Skeletal muscle satellite cell (primary cell): Measurements from ENCODE around the gene LRRN4CL. TPM values are rescaled to one million over a fixed set of nuclear protein-coding genes. Genes with fewer than 3 reads are reported as not detected.
A peak's percentile ranks its signal among the peaks of the same experiment; 100 is the strongest.
"Not testable (repeated sequence)": the region's sequence is repeated elsewhere in the genome, so short reads cannot be mapped to it uniquely, and the experiment has no call there.

Source experiments
- H3K27me3 ChIP-seq: 2 replicates; pipeline ENCODE4 v1.7.0; 2013; ENCODE audit warnings: low read length; ENCODE audit not compliant: control insufficient read depth, insufficient read depth
- H3K36me3 ChIP-seq: 2 replicates; pipeline ENCODE4 v1.7.0; 2013; ENCODE audit warnings: mild to moderate bottlenecking, control low read depth, low read length; ENCODE audit not compliant: insufficient read depth
- H3K4me1 ChIP-seq: 2 replicates; pipeline ENCODE4 v1.7.0; 2013; ENCODE audit warnings: low read length; ENCODE audit not compliant: control insufficient read depth, insufficient read depth
- H3K4me2 ChIP-seq: 2 replicates; pipeline ENCODE4 v1.7.0; 2013; ENCODE audit warnings: mild to moderate bottlenecking, low read length
- H3K4me3 ChIP-seq: 2 replicates; pipeline ENCODE4 v1.7.0; 2013; ENCODE audit warnings: low read length
- H3K9ac ChIP-seq: 2 replicates; pipeline ENCODE4 v1.7.0; 2013; ENCODE audit warnings: mild to moderate bottlenecking, low read depth, low read length, moderate library complexity
- H3K9me3 ChIP-seq: replicated peaks from 2 replicates; pipeline ENCODE4 v1.7.0; 2013; ENCODE audit warnings: mild to moderate bottlenecking, control low read depth, low read length
- total RNA-seq: library from RNA; depleted of rRNA; stranded (reverse); fragments of >200 nt; gene quantifications from 2 replicates; pipeline ENCODE4 v1.2.3, GENCODE V29; 2012; rRNA removed

The LRRN4CL gene
- total RNA-seq = 7.0 and 10.9 TPM in 2 replicates

DNA sequence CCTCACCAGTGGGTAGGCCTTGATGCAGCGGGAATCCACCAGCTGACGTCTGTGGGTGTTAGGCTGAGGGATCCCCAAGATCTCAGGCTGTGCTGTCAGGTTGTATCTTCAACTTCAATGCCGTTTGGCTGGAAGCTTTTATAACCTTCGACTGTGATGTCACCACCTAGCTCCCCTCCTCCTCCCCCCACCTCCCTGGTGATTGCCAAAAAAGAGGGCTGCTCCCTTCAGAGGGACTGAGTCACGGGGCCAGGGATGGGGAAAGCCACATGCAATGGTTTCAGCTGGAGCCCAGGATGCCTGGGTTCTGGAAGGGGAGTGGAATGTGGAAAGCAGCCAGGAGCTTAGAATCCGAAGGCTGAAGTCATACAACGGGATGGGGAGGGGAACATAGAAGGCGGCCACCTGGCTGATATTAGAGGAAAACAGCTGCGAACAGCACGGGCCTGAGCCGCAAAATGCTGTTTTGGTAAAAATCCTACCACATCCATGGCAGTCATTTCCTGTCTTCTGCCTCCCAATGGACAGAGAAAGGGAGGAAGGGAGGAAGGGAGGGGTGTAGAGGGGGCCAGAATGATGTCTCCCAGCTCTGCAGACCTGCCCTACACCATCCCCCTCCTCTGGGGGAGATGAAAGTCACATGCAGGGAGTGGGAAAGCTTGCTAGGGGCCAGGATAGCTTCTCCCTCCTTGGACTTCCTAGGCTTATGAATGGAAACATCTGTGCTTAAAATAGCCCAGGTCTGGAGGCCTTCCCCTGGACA is at the start of gene LRRN4CL:
Gene LRRN4CL, minus strand, starts transcription at position 110 of the 763 bp plus-strand sequence. CDS start 1,022 bp downstream, outside the sequence.
- Histone ChIP-seq H3K9ac (peak within 1 kb of the TSS; percentile 33), H3K4me3 (peak within 1 kb of the TSS; percentile 22), H3K36me3 (peaks cover 32% of the 10 kb centered on the region), H3K4me2 (peak within 1 kb of the TSS; percentile 33), H3K27me3 (no peaks in the 10 kb centered on the region), H3K9me3 (no peaks in the 10 kb centered on the region), H3K4me1 (peaks cover 21% of the 10 kb centered on the region)

DNA sequence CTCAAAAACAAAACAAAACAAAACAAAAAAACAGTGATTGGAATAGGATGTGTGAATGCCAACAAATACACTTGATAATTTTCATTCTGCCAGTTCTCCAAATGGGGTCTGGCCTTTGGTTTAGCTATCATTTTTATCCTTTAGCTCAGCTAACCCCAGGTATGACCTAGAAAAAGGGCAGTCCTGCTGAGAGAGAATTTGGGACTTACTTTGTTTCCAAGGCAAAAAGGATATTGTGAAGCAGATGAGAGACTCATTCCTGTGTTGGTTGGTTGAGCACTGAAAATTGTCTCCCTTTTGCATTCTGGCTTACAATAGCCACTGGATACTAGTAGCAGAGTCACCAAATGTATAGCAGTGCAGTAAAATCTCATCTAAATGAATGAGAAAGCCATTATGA is 47.9 kb upstream of the LRRN4CL start:
- H3K4me1 ChIP-seq = no peaks in the 10 kb centered on the region
- no peak overlapping the region for H3K4me2 ChIP-seq
- H3K36me3 ChIP-seq = peaks cover 46% of the 10 kb centered on the region
- H3K27me3 ChIP-seq = no peaks in the 10 kb centered on the region
- H3K4me3 ChIP-seq = no peak overlapping the region
- H3K9ac ChIP-seq = no peak overlapping the region
- H3K9me3 ChIP-seq = no peaks in the 10 kb centered on the region

DNA sequence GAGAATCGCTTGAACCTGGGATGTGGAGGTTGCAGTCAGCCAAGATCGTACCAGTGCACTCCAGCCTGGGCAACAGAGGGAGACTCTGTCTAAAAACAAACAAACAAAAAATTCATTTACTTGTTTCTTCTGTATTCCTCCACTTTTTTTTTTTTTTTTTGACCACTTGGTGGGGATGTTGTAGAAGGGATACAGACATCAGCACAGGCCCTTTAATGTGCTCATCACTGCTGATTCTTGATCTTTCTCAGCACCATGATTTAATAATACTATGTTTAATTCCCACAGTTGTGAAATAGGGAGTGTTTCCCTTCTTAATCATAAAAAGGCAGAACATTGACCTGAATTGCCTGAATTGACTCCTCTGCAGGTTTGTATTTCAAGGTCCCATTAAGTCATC is 43.5 kb upstream of the LRRN4CL start:
- Histone ChIP-seq H3K4me3 (no peak overlapping the region), H3K4me1 (peaks cover 9% of the 10 kb centered on the region), H3K4me2 (no peak overlapping the region), H3K36me3 (peaks cover 27% of the 10 kb centered on the region), H3K27me3 (no peaks in the 10 kb centered on the region), H3K9ac (no peak overlapping the region), H3K9me3 (no peaks in the 10 kb centered on the region)

DNA sequence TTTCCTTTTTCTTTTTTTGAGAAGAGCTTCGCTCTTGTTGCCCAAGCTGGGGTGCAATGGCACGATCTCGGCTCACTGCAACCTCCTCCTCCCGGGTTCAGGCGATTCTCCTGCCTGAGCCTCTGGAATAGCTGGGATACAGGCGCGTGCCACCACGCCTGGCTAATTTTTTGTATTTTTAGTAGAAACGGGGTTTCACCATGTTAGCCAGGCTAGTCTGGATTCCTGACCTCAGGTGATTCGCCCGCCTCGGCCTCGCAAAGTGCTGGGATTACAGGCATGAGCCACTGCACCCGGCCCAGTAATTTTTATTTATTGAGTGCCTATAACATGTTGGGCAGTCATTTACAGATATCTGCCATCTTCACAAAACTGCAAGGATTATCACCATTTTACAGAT is 40.7 kb upstream of the LRRN4CL start:
- Histone ChIP-seq H3K4me3 (peak overlapping the region; percentile 85), H3K36me3 (peaks cover 30% of the 10 kb centered on the region), H3K9ac (peak overlapping the region; percentile 91), H3K4me2 (peak overlapping the region; percentile 96)
- not testable (repeated sequence) for H3K4me1 ChIP-seq, H3K9me3 ChIP-seq, H3K27me3 ChIP-seq

DNA sequence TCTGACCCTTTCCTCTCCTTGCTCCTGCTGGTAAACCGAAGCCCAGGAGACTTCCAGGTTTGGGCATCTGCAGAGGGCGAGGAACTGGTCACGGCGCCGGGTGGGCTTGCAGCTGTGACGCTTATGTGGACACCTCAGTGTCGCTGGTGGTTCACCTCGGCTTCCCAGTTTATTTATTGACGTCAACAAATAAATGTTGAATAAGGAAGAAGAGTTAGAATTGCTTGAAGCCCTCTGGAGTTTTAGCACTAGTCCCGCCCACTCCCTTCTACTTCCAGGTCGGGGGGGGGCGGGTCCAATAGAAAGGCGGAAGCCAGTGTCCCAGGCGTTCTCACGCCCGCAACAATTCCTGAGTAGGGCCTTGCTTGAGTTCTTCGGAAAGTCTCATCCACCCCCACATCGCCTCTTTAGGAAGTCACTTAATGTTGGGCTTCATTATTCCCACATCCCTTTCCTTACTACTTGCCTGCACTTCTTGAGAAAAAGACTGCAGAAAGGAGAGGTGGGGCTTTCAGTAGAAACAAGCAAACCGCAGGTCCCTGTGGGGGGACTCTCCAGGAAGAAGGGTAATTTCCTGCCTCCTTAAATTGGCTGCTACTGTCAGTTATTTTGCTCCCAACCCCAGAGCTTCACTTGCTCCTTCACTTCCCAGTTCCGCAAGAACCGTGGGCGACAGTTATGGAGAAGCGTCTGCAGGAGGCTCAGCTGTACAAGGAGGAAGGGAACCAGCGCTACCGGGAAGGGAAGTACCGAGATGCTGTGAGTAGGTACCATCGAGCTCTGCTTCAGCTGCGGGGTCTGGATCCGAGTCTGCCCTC is 39.0 kb upstream of the LRRN4CL start, which contains the start of gene TTC9C:
Gene TTC9C, plus strand, starts transcription at position 316 of the 818 bp plus-strand sequence. Its CDS starts 363 bp downstream, at position 679.
- Histone ChIP-seq H3K9ac (peak within 1 kb of the TSS; percentile 91), H3K4me3 (peak within 1 kb of the TSS; percentile 85), H3K9me3 (no peaks in the 10 kb centered on the region), H3K4me2 (peak within 1 kb of the TSS; percentile 96), H3K4me1 (peaks cover 17% of the 10 kb centered on the region), H3K27me3 (no peaks in the 10 kb centered on the region), H3K36me3 (peaks cover 28% of the 10 kb centered on the region)

DNA sequence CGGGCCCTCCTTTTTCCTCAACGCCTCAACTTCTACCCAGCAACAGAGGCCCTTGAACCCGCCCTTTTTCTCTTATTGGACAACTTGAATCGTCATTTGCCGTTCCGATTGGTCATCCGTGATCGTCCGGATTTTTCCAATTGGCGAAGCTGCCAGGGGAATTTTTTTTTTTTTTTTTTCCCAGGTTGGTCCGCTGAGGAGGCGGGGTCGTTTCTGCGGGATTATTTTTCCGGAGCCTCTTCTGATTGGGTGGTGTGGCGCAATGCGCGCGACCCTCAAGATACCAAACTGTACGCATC is 38.5 kb upstream of the LRRN4CL start:
- peaks cover 17% of the 10 kb centered on the region for H3K4me1 ChIP-seq
- H3K4me2 ChIP-seq = peak overlapping the region; percentile 96

DNA sequence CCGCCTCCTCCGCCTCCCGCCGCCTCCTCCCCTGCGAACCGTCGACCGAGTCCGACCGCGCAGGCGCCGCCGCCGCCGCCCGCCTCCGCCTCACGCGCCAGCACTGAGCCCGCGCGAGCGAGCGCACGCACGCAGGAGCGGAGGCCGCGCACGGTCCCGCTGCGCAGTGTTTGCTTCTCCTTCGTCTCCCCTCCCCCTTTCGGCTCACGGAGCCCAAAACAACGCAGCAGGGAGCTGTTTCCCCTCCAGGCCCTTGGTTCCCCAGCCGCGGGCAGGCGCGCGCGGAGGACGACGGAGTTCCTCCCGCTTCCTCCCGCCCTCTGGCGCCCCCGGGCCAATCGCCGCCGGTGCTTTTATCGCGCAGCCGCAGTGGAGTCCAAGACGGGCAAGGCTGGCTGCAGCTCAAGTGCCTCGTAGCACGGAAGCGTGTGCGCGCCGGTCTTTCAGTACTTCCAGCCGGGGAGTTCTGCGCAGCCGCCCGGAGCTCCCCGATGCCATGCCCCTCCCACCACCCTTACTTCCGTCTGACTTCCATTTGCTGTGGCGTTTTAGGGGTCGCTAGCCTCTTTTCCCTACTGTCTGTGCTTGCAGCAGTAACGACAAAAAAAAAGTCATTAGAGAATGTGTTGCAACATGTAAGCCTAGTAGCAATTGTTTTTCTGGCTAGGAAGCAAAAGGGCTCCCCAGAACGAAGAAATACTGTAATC is 38.0 kb upstream of the LRRN4CL start, which contains the start of gene HNRNPUL2:
Gene HNRNPUL2, minus strand, starts transcription at position 293 of the 707 bp plus-strand sequence. CDS start 301 bp downstream, outside the sequence.
- Histone ChIP-seq H3K9ac (peak within 1 kb of the TSS; percentile 91), H3K4me1 (peaks cover 17% of the 10 kb centered on the region), H3K36me3 (peaks cover 30% of the 10 kb centered on the region), H3K9me3 (no peaks in the 10 kb centered on the region), H3K4me3 (peak within 1 kb of the TSS; percentile 85), H3K4me2 (peak within 1 kb of the TSS; percentile 96), H3K27me3 (no peaks in the 10 kb centered on the region)

More for the DNA sequence above, 38.5 kb upstream of the LRRN4CL start:
- Histone ChIP-seq H3K9ac (peak overlapping the region; percentile 91), H3K36me3 (peaks cover 27% of the 10 kb centered on the region), H3K4me3 (peak overlapping the region; percentile 85), H3K9me3 (no peaks in the 10 kb centered on the region), H3K27me3 (no peaks in the 10 kb centered on the region)

DNA sequence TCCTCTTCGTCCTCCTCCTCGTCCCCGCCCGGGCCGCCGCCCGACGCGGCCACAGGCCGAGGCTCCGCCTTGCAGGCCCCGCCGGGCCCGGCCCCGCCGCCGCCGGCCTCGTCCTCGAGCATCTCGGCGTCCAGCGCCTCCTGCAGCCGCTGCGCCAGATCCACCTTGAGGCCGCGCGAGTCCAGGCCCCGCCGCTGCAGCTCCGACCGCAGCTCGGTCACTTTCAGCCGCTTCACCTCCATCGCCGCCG is 37.5 kb upstream of the LRRN4CL start:
- peak overlapping the region; percentile 85 for H3K4me3 ChIP-seq
- peaks cover 17% of the 10 kb centered on the region for H3K4me1 ChIP-seq
- peak overlapping the region; percentile 96 for H3K4me2 ChIP-seq

DNA sequence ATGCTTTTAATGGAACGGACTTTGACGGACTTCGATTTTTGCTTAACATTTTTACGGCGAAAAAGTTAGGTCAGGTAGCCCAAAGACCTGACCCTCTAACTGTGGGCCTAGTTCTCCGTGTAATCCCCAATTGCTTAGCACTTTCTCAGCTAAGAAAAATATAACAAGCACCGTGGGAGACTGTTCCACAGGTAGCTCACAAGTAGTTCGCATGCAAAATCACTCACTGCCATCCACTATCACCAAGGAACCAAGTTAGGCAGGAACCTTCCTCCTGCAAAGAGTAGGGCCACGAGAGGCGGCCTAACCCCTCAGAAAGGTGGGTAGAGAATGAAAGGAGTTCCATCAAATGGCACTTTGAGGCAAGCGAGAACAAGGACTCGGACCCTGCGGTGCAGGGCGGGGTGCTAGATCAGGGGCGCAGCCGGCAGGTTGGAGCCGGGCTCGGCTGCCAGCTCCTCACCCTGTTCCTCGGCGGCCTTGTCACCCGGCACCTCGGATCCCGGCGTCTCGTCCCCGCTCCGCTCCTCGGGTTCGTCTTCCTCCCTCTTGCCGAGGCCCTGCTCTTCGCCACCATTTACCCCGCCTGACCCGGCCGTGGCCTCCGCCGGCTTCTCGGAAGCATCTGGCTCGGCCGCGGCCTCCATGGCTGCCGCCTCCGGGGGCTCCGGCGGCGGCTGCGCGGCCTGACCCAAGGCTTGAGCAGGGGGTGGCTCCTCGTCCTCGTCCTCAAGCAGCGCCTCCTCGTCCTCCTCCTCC is 37.0 kb upstream of the LRRN4CL start:
- Histone ChIP-seq H3K4me1 (peaks cover 17% of the 10 kb centered on the region), H3K4me2 (peak overlapping the region; percentile 96), H3K4me3 (peak overlapping the region; percentile 85), H3K27me3 (no peaks in the 10 kb centered on the region), H3K9me3 (no peaks in the 10 kb centered on the region), H3K9ac (peak overlapping the region; percentile 91), H3K36me3 (peaks cover 40% of the 10 kb centered on the region)

More for the DNA sequence above, 37.5 kb upstream of the LRRN4CL start:
- Histone ChIP-seq H3K27me3 (no peaks in the 10 kb centered on the region), H3K36me3 (peaks cover 35% of the 10 kb centered on the region), H3K9ac (peak overlapping the region; percentile 91), H3K9me3 (no peaks in the 10 kb centered on the region)

DNA sequence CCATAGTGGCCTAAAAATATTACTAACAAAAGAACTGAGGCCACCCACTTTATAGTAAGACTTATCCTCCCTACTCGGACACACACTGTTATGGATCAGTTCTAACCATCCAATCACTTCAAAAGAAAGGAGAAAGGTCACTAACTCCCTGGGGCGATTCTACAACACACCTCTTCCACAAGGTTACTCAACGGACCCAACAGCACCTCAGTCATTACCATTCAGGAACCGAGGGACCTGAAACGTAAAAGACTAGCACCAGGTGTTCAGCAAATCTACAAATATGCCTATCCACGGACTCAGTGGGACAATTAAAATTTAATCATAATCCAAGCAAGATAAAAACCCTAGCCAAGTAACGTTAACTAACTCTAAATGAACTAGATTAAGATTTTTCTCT is 36.3 kb upstream of the LRRN4CL start:
- Histone ChIP-seq H3K36me3 (peaks cover 47% of the 10 kb centered on the region), H3K27me3 (no peaks in the 10 kb centered on the region), H3K4me3 (peak overlapping the region; percentile 85), H3K4me2 (peak overlapping the region; percentile 96), H3K9ac (peak overlapping the region; percentile 91), H3K9me3 (no peaks in the 10 kb centered on the region), H3K4me1 (peaks cover 17% of the 10 kb centered on the region)
